AG04449 (cell line): Measurements from ENCODE around the gene MED29.

Source experiments
- CTCF ChIA-PET: fragments of 350-600 bp; formaldehyde crosslinking; extraction: SDS; loops from one replicate; lab custom pipeline; 2021; ENCODE audit warnings: antibody characterized with exemption; lab: Yijun Ruan, JAX
- POLR2A ChIA-PET: fragments of 400-600, 350-600 bp; formaldehyde crosslinking; extraction: SDS; loops from one replicate; lab custom pipeline; 2020; ENCODE audit warnings: antibody characterized with exemption, inconsistent platforms; lab: Yijun Ruan, JAX
- DNase-seq: peaks from one replicate; pipeline ENCODE4 v3.0.0-alpha.2; 2010; ENCODE audit warnings: low read depth, low spot score
- H3K4me3 ChIP-seq: 2 replicates; pipeline ENCODE4 v1.5.1; 2011; ENCODE audit warnings: low read depth, mild to moderate bottlenecking, control low read depth, low read length
- TF ChIP-seq, protein P1 (sequence below): IDR thresholded peaks from one replicate; pipeline ENCODE4 v1.5.1; 2011; ENCODE audit warnings: mild to moderate bottlenecking, moderate library complexity, low read length, control low read depth, inconsistent platforms; ENCODE audit not compliant: insufficient read depth; ENCODE audit errors: missing control alignments

The MED29 gene

DNA sequence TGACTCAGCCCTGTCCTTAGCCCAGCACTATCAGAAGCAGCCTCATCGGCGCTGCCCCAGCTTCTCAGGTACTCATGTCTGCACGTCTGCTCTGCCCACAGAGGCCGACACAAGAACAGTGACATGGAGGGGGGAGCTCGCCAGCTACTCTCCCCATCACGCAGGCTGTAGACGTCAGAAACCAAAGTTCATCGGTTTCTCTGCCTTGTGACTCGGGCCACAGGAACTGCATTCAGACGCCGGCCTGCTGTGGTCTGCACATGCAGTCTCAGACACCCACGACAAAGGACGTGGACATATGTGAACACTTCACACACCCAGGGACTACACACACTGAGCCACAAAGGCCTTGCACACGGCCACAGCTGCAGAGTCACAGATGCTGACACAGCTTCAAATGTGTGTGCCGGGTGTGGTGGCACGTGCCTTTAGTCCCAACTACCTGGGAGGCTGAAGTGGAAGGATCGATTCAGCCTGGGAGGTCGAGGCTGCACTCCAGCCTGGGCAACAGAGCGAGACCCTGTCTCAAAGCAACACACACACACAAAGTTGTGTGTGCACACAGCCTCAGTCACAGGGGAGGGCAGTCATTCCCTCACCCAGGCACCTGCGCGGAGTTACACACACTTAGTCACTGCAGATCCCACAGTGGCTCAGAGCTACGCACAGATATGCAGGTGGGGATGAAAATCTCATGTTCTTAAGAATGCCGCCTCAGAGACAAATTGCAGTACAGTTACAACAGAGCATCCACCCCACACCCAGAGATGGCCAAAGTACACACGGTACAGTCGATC lies 10.6 kb downstream of the MED29 start:
- DNase-seq: no peak
- POLR2A ChIA-PET: interaction anchor here (0.6 to 1.8 kb wide), 6 partner anchors 10 to 37 kb away, joined by 3 to 8 read pairs (median 6); partner anchors contain the start of genes MED29, PAF1 and RPS16
- TF ChIP-seq, protein P1, sequence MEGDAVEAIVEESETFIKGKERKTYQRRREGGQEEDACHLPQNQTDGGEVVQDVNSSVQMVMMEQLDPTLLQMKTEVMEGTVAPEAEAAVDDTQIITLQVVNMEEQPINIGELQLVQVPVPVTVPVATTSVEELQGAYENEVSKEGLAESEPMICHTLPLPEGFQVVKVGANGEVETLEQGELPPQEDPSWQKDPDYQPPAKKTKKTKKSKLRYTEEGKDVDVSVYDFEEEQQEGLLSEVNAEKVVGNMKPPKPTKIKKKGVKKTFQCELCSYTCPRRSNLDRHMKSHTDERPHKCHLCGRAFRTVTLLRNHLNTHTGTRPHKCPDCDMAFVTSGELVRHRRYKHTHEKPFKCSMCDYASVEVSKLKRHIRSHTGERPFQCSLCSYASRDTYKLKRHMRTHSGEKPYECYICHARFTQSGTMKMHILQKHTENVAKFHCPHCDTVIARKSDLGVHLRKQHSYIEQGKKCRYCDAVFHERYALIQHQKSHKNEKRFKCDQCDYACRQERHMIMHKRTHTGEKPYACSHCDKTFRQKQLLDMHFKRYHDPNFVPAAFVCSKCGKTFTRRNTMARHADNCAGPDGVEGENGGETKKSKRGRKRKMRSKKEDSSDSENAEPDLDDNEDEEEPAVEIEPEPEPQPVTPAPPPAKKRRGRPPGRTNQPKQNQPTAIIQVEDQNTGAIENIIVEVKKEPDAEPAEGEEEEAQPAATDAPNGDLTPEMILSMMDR: no peak
- no peak overlapping the region for H3K4me3 ChIP-seq
- CTCF ChIA-PET: interaction anchor here (0.7 to 3.6 kb wide), 4 partner anchors 10 to 39 kb away, joined by 3 to 26 read pairs (median 12); partner anchors contain the start of genes MED29, PAF1 and PLEKHG2

DNA sequence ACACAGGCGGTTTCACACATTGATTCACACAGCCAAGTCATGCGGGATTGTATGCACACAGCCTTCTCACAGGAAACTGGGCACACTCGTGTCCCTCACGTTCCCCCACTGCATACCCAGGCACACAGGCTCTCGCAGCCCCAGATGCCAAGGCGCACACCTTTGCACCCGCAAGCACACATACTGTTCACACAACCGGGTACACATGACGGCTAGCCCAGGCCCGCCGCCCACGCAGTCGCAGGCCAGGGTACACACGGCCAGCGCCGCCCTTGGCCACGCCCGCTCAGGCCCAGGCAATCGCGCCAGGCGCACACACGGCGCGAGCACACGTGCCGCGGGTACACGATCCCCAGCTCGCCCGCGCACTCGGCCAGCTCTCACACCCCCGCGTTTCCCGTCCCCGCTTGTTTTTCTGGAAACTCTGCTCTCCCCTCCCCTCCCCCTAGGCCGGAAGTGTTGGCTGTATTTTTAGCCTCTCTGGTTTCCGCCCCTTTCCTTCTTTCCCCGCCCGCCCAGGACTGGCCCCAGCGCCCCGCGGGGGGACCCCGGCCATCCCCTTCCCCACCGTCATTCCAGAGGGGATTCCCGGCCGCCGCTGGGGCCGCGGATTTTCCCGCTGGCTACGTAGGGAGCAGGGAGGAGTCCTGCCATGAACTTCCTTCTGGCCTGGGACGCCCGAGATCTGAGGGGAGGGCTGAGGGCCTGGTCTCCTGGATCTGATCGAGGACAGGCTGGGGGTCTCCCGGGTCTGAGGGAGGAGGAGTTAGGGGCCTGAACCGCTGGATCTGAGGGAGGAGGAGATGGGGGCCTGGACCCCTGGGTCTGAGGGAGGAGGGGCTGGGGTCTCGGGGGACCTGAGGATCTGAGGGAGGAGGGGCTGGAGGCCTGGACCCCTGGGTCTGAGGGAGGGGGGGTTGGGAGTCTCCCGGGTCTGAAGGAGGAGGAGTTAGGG lies 11.4 kb downstream of the MED29 start:
- DNase-seq: no peak
- TF ChIP-seq, protein P1: no peak
- H3K4me3 ChIP-seq: peak overlapping the region; percentile 55
- CTCF ChIA-PET: interaction anchor here (1.1 to 3.6 kb wide), 3 partner anchors 9 to 11 kb away, joined by 7 to 26 read pairs (median 22); partner anchors contain the start of genes MED29, PAF1 and PLEKHG2
- POLR2A ChIA-PET: interaction anchor here (0.9 to 1.8 kb wide), 6 partner anchors 9 to 78 kb away, joined by 3 to 8 read pairs (median 6); partner anchors contain the start of genes MED29, PAF1, PLEKHG2 and RPS16

- peak overlapping the region; percentile 55 for H3K4me3 ChIP-seq
- POLR2A ChIA-PET: interaction anchor here (0.7 to 3.2 kb wide), 7 partner anchors 8 to 77 kb away, joined by 3 to 26 read pairs (median 3); partner anchors contain the start of genes MED29, PAF1, PLEKHG2 and RPS16
- TF ChIP-seq, protein P1: no peak
- CTCF ChIA-PET: interaction anchor here (1.1 kb wide), 1 partner anchor 8 kb away, joined by 7 read pairs; the partner anchor contains the start of gene PLEKHG2
- DNase-seq: peak; percentile 98
Measured at GRCh38 chr19:39403331-39404312, 12.4 kb downstream of the MED29 start.

DNA sequence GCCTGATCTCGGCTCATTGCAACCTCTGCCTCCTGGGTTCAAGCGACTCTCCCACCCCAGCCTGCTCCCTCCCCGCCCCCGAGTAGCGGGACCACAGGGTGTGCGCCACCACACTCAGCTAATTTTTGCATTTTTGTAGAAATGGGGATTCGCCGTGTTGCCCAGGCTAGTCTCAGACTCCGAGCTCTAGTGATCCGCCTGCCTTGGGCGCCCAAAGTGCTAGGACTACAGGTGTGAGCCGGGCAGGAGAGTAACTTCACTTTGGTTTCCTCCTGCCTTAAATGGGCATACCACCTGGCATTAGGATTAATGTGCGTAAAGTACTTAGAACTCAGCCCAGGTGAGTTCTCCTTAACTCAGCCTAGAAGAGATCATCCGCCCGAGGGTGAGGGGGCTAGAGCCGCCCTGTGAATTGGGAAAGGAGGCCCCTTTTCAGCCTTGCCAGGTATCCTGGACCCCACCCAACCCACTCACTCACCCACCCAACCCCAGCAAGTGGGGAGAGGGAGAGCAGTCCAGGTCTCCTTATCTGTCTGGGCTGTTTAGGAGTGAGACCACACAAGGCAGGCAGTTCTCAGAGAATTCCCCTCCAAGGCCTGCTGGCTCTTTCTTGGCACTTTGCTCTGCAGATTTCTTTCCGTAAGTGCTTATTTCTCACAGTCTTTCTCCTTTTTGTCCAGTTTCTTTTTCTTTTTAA lies 14.2 kb downstream of the MED29 start:
- ChIA-PET POLR2A (interaction anchor here (1.9 to 3.2 kb wide), 2 partner anchors 23 to 30 kb away, joined by 6 to 26 read pairs; partner anchors contain the start of gene RPS16), CTCF (interaction anchor here (2.4 to 4.3 kb wide), 2 partner anchors 8 to 127 kb away, joined by 7 to 49 read pairs; partner anchors contain the start of gene EID2B)
- no peak overlapping the region for H3K4me3 ChIP-seq
- TF ChIP-seq, protein P1: no peak
- DNase-seq: no peak
